Measurements from ENCODE around the gene NUDT13.

DNA sequence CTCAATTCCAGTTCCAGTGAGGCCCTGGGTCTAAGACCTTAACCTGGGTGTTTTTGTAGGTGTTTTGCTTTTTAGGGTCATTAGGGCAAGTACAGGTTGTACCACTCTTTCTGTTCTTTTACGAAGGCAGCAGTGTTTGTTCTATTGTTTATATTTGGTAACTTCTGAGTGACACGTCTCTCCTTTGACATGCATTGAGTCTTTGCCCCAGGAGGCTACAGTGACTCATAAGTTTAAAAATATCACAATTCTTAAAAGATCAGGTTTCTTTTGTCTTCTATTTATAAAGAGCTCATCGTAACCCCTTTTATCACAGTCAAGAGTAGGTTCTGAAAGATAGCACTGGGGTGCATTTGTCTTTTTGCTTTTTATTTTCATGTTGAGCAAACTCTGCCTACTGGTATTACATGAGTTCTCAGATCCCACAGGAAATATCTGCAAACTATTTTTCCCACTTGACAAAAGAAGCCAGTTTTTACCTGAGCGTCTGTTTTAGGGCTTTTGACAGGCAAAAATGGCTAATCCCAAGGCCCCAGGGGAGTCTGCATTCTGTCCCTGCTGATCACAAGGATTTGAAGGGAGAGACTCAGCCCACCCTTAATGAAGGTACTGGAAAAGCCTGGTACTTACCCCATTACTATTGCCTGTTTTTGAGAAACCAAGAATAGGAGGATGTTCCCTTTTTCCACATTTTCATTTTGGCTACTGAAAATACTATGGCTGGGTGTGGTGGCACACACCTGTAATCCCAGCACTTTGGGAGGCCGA is 7.9 kb downstream of the NUDT13 start:
- TF ChIP-seq, protein P1, sequence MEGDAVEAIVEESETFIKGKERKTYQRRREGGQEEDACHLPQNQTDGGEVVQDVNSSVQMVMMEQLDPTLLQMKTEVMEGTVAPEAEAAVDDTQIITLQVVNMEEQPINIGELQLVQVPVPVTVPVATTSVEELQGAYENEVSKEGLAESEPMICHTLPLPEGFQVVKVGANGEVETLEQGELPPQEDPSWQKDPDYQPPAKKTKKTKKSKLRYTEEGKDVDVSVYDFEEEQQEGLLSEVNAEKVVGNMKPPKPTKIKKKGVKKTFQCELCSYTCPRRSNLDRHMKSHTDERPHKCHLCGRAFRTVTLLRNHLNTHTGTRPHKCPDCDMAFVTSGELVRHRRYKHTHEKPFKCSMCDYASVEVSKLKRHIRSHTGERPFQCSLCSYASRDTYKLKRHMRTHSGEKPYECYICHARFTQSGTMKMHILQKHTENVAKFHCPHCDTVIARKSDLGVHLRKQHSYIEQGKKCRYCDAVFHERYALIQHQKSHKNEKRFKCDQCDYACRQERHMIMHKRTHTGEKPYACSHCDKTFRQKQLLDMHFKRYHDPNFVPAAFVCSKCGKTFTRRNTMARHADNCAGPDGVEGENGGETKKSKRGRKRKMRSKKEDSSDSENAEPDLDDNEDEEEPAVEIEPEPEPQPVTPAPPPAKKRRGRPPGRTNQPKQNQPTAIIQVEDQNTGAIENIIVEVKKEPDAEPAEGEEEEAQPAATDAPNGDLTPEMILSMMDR (IDR thresholded peaks at IDR 0.05): no peak
- TF ChIP-seq POLR2A (IDR thresholded peaks at IDR 0.05): no peak
